GM19035 (cell line): ENCODE results near the gene EPHB6.

Experiments used
- ATAC-seq: cut with Tn5 transposase; IDR thresholded peaks from one replicate; pipeline ENCODE4 v1.9.1; 2021; ENCODE audit not compliant: unreplicated experiment

The EPHB6 gene

GRCh38 chr7:142894112-142894984 is 39.5 kb downstream of the EPHB6 start:
- no peak for ATAC-seq

DNA sequence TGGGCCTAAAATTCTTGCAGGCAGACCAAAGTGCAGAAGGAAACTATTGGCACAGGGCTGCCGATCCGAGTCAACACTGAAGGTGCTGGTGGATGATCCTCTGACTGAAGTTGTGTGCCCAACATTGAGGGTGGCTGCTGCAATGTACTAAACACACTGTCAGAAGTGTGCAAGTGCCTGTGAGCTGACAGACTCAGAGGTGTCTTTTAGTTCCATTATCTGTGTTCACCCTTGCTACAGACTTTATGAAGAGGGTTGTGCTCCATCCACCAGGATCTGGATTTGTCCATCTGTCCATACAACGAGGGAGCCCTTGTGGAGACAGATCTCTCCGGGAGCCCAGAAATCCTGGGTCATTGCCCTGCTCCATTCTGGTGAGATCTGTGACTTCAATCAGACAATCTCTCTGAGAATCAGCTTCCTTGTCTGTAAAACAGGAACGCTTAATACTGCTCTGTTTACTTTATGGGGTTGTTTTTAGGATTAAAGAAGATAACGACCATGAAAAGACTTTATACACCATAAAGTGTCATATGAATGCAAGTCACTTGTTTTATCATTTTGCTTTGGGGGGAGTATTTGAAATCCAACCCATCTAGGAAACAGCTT is 40.2 kb downstream of the EPHB6 start:
- ATAC-seq: no peak

- no peak for ATAC-seq
These were observed 41.3 kb downstream of the EPHB6 start for GRCh38 chr7:142896151-142896550.

DNA sequence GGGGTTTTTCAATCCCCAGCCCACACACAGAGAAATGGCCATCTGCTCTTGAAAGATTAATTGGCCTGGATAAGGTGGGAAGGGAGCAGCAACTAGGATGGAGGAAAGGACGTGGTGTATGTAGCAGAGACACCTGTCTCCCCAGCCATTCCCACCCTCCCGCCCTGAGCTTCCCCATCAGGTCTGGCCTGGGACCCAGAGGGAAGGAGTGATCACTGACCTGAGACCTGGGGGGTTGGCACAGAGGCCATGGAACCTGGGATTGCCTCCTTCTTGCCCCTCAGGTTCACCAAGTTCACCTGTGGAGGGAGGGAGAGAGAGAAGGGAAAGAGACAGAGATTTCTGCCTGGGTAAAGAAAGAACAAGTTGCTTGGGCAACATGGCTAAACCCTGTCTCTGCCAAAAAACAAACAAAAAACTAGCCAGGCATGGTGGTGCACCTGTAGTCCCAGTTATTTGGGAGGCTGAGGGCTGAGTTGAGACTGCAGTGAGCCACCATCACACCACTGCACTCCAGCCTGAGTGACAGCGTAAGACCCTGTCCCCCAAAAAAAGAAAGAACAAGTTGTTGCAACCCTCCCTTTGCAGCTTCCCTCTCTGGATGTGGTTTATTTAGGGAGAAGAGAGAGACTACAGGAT is 42.0 kb downstream of the EPHB6 start:
- no peak for ATAC-seq

DNA sequence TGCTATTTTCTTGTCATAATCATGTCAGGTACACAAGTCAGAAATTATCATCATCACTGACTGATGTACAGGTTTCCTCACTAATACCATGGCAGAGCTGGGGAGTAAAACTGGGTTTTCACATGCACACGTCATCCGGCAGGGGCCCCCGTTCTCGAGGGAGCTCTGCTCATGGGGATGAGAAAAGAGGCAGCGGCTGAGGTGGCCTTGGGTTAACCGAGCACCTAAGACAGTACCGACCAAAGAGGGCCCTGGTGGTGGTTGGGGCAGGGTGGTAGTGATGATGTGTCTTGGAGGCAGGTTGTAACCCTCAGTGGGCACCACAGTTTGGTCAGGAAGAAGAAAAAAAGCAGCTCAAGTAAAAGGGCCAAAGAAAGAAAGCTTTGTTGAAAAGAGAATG is 42.8 kb downstream of the EPHB6 start:
- no peak for ATAC-seq

DNA sequence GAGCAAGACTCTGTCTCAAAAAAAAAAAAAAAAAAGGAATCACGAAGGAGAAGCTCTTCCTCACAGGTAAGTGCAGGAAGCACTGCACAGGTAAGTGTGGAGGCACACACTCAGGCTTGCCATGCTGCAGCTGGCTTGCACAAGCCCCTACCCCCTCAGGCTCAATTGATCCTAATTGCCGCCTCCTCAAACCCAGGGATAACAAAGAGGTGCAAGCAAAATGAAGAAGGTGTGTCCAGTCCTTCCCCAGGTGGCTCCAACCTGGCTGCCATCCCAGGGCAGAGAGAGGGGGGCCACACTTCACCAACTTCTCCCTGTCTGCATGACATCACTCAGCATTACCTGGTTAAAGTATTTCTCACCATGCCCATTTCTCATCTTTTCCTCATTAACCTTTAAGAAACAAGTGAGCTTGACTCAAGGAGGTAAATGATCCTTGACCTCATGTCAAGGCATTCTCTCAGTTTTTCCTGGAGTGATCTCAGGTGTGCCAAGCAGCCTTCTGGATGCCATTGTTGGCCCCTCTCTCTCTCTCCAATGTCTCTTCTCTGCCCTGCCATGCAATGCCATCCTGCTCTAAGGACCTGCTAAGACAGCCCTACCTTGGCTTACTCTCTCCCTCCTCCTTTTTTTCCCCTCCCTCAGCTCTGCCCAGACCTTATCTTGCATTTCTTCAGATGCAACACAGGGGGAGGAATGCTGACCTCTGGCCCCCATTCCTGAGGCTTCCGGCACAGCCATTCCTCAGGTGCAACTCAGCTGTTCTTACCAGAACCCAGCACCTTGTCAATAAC is 43.7 kb downstream of the EPHB6 start:
- no peak for ATAC-seq

- no peak for ATAC-seq
These were observed 44.8 kb downstream of the EPHB6 start for GRCh38 chr7:142899661-142900060.

DNA sequence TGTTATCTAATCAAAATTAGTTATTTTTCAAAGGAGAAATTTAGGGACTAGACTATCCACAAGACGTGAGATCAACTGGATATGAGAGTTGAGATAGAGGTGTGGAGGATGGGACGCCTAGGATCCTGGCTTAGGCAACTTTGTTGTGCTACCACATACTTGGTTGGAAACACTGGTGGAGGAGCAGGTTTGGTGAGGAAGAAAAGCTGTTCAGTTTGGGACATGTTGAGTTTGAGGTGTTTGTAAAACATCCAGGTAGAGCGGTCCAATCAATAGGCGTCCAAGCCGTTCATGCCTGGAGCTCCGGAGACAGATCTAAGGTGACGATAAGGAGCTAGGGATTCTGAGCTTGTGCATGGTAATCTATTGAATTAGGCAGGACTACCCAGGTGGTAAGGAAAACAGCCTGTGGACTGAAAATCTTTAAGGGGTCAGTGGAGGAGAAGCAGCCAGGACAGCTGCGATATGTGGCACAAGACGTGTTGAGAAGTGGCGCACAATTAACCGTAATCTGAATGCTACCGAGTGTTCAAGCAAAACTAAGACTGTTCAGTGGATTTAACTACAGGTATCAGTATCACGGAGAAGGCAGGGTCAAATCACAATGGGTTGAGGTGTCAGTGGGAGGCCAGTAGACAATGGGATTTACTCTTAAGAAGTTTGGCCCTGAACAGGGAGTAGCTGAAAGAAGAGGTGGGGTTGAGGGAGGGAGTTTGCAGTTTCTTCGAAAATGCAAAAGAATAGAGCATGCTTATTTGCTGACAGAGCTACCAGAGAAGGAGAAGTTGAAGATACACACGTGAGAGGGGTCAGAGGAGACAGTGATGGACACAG is 46.8 kb downstream of the EPHB6 start:
- ATAC-seq: no peak

DNA sequence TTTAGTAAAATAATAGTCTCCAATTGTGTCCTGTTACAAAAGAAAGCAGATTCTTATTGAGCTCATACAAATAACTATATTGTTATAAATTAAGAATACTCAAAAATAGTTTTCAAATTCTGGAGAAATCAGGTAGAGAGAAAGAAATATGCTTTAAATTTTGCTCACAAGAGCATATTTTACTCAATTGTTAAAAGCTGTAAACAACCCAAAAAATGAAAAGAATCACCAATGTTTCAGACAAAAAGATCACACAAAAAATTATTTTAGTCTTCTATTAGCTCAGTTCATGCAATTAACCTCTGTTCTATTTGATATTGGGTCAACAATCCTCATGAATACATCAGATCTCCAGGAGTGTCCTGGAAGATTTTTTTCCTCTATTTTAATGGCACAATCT is 49.3 kb downstream of the EPHB6 start:
- ATAC-seq: no peak

DNA sequence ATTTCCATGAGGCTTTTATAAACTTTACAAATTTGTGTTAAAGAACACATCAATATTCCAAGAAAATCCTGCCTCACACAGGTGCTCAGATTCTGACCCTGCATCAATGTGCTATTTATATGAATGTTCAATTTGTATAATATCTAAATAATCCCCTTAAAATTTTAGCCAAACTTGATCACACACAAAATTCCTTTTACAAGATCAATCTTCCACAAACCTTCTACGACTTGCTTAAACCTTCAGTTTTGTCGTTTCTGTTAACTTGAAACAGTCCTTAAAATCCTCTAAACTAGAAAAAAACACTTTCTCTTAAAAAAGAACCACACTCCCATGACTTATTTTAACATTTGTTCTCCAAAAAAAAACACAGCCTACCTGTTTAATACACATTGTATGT is 50.9 kb downstream of the EPHB6 start:
- ATAC-seq: no peak

- no peak for ATAC-seq
These were observed 51.8 kb downstream of the EPHB6 start for GRCh38 chr7:142906643-142907042.

- ATAC-seq: no peak
These were observed 53.4 kb downstream of the EPHB6 start for GRCh38 chr7:142908290-142908689.

DNA sequence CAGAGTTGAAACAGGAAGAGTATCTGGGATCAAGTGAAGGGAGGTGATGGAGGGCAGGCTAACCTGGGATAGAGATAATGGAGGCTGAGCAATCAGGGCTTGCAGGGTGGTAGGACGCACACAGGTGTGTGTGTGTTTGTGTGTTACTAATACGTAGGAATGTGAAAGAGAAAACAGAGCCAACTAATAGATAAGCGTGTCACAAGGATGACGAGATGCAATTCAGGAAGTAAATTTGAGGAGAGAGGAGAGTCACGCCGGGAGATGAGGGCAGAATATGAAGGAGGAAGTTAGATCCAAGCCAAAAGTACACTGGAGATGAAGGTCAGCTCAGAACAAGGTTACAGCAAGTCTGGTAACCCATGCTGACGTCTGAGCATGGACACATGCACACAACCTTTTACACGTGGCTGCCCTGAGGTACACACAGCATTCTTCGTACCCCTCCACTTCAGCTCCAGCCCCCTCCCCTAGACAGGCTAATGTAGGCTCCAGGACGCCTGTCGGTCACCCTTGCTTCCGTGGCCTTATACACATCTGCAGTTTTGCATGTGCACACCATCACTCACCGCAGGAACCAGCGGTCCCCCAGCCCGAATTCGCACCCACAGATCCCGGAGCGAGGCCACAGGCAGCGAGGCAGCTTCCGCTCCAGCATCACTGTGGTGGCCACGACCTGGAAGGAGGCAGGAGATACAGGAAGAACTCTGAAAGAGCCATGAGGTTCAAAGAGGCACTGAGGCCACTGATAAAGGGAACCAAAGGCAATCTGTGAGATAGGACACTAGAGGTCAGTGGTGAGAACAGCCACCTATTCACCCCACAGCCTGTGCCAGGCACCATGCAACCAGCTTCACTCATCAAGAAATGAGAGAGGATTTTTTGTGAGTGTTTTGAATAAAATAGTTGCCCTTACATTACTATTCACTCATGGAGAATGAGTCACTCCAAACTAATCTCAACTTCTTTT is 54.3 kb downstream of the EPHB6 start:
- no peak for ATAC-seq

DNA sequence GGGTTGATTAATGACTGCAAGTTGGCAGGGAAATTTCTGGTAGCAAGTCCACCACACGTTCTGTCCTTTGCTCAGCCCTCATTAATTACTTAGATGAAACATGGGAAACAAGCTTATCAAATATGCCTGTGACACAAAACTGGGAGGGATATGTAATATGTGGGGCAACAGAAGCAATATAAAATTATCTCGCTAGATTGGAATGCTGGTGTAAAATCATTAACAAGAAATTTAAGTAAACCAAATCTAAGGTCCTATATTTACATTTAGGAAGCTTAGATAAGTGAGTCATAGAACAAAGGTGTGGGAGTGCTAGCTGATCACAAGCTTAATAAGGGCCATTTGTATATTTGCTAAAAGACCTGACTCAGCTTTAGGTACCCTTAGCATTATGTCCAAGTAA is 55.2 kb downstream of the EPHB6 start:
- no peak for ATAC-seq

- no peak for ATAC-seq
These were observed 55.6 kb downstream of the EPHB6 start for GRCh38 chr7:142910481-142910880.

- no peak for ATAC-seq
These were observed 58.2 kb downstream of the EPHB6 start for GRCh38 chr7:142913051-142913450.

DNA sequence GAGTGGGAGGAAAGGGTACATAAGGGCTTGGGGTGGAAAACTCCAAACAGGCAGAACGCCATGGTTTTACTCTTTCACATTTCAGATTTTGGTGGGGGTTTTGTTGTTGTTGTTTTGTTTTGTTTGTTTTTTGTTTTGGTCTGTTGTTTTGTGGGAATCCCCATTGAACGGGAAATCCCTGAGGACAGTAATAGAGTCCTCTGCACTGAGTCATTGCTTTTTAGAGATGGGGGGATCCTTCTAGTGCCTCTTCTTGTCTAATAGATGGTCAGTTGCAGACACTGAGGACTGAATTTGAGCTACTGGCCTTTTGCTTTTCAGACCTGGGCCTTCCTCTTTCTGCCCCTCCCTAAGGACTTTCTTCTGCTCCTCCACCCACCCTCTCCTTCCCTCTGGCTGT is 58.7 kb downstream of the EPHB6 start:
- no peak for ATAC-seq

GRCh38 chr7:142914121-142914520 is 59.2 kb downstream of the EPHB6 start:
- ATAC-seq: no peak

DNA sequence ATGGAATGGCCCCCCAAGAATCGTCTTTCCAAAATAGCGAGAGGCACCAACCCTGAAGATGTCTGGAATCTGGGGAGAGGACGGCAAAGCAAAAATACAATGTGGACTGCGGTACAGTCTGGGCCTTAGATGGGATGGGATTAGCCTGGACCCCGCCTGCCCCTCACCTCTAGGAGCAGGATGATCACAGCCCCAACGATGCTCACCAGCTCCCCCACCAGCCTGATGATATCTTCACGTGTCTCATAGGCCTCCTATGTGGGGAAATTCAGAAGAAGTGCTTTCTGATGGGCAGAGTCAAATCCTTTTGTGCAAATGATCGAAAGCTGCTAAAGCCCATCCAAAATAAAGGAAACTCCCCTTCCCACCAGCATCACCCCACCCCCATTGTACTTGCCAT is 60.4 kb downstream of the EPHB6 start:
- ATAC-seq: no peak
